SIG-M5 (cell line): ENCODE data around the gene RNF207.

Experiments used
- DNase-seq: peaks from one replicate; lab custom pipeline; 2025; lab: John Stamatoyannopoulos, UW

Gene RNF207

DNA sequence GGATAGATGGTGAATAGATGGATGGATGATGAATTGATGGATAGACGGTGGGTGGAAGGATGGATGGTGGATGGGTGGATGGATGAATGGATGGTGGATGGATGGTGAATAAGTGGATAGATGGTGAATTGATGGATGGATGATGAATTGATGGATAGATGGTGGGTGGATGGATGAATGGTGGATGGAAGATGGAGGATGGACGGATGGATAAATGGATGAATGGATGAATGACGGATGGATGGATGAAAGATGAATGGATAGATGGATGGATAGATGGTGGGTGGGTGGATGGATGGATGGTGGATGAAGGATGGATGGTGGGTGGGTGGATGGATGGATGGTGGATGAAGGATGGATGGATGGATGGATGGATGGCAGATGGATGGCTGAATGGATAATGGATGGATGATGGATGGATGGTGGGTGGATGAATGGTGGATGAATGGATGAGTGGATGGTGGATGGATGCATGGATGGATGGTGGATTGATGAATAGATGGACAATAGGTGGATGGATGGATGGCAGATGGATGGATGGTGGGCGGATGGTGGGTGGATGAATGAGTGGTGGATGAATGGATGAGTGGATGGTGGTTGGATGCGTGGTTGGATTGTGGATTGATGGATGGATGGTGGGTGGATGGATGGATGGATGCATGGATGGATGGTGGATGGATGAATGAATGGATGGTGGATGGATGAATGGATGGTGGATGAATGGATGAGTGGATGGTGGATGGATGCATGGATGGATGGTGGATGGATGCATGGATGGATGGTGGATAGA, 31.1 kb upstream of the RNF207 start:
- DNase-seq = no peak

DNA sequence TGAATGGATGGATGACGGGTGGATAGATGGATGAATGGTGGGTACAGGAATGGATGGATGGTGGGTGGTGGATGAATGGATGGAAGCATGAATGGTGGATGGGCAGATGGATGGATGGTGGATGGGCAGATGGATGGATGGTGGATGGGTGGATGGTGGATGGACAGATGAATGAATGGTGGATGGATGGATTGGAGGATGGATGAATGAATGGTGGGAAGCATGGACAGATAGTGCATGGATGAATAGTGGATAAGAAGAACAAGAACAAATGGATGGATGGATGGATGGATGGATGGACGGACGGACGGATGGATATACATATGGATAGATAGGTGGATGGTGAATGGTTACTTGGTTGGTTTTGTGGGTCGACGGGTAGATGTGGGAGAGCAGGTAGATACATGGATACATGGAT, 30.5 kb upstream of the RNF207 start:
- DNase-seq = no peak

DNA sequence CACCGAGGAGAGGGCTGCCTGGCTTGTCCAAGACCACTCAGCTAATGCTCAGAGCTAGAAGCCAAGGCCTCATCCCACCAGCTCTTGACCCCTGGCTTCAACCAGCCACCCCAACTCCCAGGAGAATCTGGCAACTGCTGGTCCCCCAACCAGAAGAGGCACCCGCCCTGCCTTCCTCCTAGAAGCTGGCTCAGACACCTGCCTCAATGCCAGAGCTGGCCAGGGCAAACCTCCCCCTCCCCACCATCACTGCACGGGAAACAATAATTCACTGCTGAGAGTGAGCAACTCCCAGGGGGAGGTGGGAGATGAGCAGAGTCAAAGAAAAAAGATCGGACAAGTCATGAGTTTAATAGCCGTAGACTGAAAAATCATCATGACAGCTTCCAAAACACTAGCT, 29.1 kb upstream of the RNF207 start:
- DNase-seq = no peak

DNA sequence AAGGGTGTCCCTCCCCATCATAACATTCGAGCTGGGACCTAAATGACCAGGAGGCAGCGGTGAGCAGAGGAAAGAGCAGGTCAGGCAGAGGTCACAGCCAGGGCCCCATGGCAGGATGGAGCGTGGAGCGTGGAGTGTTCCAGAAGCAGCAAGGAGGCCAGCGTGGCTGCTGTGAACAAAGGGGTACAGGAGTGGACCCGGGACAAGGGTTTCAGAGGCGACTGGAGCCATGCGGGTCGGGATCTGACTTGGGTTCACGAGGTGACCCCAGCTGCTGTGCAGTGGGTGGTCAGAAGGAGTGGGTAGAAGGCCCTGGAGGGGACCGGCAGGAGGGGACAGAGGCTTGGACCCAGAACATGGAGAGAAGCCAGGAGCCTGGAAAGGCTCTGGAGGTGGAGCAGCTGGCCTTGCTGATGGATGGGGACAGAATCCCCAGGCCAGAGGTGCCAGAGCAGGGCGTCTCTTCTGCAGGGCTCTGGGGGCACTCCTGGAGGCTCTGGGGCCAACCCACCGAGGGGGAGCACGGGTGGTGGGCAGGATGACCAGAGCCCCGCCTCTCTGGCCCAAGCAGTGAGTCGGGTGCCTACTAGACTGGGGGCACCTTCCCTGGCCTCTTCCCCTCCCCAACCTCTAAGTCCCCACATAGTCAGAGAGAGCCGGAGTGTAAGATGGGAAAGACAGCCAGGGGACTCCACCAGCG, 28.1 kb upstream of the RNF207 start:
- DNase-seq = no peak

- no peak for DNase-seq
Measured at GRCh38 chr1:6178751-6179563, 27.0 kb upstream of the RNF207 start.

DNA sequence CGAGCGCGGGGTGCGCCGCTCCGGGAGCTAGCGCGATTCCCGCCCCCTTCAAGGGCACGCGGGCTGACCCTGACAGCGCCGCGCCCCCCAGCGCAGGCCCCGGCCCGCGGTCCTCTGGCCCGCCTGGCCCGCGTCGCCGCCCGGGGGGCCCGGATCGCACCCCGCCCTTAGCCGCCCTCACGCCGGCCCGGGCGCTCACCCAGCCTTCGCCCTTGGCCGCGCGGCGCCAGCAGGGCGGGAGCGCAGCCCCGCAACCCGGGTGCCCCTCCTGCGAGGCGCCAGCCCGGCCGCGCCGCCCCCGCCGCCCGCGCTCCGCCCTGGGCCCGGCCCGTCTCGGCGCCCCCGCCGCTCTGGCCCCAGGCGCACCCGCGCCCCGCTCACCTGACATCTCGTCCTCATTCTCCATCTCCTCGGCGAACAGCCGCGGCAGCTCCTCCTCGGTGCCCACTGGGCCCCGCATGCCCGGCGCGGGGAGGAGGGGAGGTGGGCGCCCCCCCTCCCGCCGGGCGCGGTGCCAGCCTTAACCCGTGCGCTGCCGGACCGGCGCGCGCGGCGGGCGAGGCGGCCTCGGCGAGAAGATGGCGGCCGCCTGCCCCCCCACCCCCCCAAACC, 26.2 kb upstream of the RNF207 start:
- no peak for DNase-seq

DNA sequence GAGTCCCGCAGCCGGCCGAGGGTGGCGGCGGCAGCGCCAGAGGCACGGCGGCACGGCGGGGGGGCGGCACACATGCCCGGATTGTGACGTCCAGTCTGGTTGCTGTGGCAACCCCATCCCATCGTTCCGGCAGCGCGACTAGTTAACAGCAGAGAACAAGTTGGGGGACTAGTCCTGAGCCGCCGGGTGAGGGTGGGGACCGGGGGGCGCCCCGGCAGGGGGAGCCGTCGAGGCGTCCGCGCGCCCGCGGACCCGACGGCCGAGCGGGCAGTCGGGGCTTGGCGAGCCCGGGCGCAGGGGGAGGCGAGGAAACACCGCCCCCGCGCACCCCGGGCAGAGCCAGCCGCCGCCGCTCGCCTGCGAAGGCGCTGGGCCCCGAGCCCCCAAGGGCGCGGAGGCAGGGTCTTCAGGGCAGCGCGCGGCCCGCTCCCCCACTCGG, 25.6 kb upstream of the RNF207 start, which contains the start of gene CHD5:
Gene CHD5, minus strand, starts transcription at position 54 of the 439 bp plus-strand sequence. CDS start 298 bp downstream, outside the sequence.
- no peak for DNase-seq

GRCh38 chr1:6180707-6181311, 25.1 kb upstream of the RNF207 start:
- DNase-seq = no peak

- DNase-seq = no peak
Measured at GRCh38 chr1:6181347-6181770, 24.6 kb upstream of the RNF207 start.

GRCh38 chr1:6183520-6183989, 22.4 kb upstream of the RNF207 start:
- DNase-seq = no peak

GRCh38 chr1:6184083-6184783, 21.7 kb upstream of the RNF207 start:
- no peak for DNase-seq

- DNase-seq = no peak
Measured at GRCh38 chr1:6185151-6185550, 20.8 kb upstream of the RNF207 start.

DNA sequence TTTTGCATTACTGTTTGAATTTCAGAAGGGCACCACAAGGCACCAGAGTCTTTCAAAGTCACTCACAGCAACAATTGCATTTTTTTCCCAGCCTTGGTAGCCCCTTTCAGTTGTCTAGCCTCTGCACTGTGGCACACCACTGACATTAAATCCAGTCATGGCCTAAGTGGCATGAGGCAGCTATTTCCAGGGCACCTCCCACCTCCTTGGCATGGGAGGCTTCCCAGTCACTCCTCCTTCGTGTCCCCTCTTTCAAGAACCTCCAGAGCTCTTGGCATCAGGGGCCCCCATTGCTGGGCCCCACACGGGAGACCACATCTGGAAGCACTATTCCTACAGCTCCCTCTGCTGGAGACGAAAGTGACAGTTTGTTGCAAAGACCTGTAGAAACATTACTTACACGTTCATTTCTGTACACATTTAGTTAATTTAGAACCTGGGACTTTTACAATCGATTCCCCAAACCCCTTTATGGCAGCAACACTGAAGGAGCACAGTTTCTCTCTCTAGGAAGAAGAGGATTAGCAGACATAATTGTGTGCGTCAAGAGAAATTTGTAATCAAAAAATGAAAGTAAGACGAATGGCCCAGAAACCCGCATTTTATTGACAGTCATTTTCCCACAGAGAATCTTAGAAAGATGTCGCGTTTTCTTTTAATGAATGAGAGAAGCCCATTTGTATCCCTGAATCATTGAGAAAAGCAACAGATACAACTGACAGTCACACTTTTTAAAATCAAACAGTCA, 20.1 kb upstream of the RNF207 start:
- DNase-seq = no peak

DNA sequence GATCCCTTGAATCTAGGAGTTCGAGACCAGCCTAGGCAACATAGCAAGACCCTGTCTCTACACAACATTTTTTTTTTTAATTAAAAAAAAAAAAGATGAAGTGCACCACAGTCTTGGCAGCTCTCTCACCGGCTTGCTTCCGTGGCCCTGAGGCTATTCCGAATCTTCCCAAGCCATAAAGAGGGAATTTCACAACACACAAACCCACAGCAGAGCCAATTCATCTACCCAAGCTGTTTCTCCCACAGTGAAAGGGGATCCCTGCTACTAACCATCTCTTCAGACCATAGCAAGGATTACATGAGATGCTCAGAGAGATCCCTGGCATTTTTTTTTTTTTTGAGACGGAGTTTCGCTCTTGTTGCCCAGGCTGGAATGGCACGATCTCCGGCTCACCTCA, 17.5 kb upstream of the RNF207 start:
- no peak for DNase-seq

- no peak for DNase-seq
Measured at GRCh38 chr1:6191968-6192367, 14.0 kb upstream of the RNF207 start.

GRCh38 chr1:6197746-6198427, 8.0 kb upstream of the RNF207 start:
- no peak for DNase-seq

- DNase-seq = no peak
Measured at GRCh38 chr1:6198646-6199297, 7.1 kb upstream of the RNF207 start.

- peak; percentile 96 for DNase-seq
Measured at GRCh38 chr1:6199298-6200187, 6.4 kb upstream of the RNF207 start, which contains the start of gene RPL22. Gene RPL22 (minus strand): TSS chr1:6199595. CDS start chr1:6199573, 22 bp downstream.
